ENCODE data around the gene NVL.

The NVL gene

DNA sequence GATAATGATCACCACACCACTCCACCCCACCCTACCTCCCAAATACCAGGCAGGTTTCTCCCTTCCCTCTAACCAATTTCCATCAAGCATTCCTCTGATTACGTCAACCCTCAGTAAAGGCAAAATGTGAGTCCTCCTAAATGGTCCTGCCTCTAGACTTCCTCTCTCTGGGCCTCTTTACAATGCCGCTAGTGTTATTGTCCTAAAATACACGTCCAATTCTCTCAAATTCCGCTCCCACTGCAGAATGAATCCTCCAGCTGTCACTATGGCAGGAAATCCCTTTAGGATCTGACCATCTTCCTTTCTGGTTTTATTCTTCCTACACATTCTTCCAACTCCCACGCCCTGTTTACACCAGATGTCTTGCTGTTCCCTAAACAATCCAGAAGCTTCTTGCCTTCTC is 78.2 kb downstream of the NVL start:
- Histone ChIP-seq H3K4me3 (ENCODE audit: low read depth in 1 of 5, low read length in 5 of 5) (no peak overlapping the region), H3K36me3 (ENCODE audit: control insufficient read depth in 5 of 5, insufficient read depth in 5 of 5, low read length in 5 of 5) (peaks cover 7 to 27% (median 21%) of the 10 kb centered on the region in 5 donors), H3K27ac (ENCODE audit: low read depth, low read length) (peak overlapping the region; percentile 47), H3K9me3 (ENCODE audit: control insufficient read depth in 5 of 5, low read length in 5 of 5) (no peaks in the 10 kb centered on the region), H3K9ac (ENCODE audit: low read length in 5 of 5) (no peak overlapping the region), H3K27me3 (ENCODE audit: control insufficient read depth in 5 of 5, insufficient read depth in 4 of 5, low read length in 5 of 5) (no peaks in the 10 kb centered on the region), H3K4me1 (ENCODE audit: control insufficient read depth in 5 of 5, insufficient read depth in 5 of 5, low read length in 5 of 5) (peaks cover 0 to 15% (median 9%) of the 10 kb centered on the region in 5 donors)

DNA sequence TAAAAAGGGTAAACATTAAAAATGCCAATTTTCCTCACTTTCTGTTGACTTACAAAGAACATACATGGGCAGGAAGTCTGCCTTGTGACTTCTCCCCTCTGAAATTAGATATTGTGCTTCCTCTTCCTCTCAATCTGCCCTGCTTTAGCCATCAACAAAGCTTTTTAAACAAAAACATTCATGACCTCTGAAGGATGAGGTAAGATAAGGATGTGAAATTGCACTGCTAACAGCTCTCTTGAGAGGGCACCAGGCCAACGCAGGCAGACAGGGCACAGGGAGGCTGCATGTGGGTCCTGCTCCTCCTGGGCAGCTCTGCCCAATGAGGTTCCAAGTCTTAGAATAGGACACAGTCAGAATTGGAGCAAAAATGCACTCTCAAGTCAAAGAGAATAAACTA is 84.8 kb downstream of the NVL start:
- Histone ChIP-seq H3K27ac (ENCODE audit: low read depth, low read length) (peak overlapping the region; percentile 43), H3K27me3 (ENCODE audit: control insufficient read depth in 5 of 5, insufficient read depth in 4 of 5, low read length in 5 of 5) (no peaks in the 10 kb centered on the region), H3K36me3 (ENCODE audit: control insufficient read depth in 5 of 5, insufficient read depth in 5 of 5, low read length in 5 of 5) (peaks cover 9 to 32% (median 21%) of the 10 kb centered on the region in 5 donors), H3K9me3 (ENCODE audit: control insufficient read depth in 5 of 5, low read length in 5 of 5) (no peaks in the 10 kb centered on the region), H3K4me1 (ENCODE audit: control insufficient read depth in 5 of 5, insufficient read depth in 5 of 5, low read length in 5 of 5) (peaks cover 0 to 20% (median 7%) of the 10 kb centered on the region in 5 donors), H3K4me3 (ENCODE audit: low read depth in 1 of 5, low read length in 5 of 5) (no peak overlapping the region), H3K9ac (ENCODE audit: low read length in 5 of 5) (no peak overlapping the region)

DNA sequence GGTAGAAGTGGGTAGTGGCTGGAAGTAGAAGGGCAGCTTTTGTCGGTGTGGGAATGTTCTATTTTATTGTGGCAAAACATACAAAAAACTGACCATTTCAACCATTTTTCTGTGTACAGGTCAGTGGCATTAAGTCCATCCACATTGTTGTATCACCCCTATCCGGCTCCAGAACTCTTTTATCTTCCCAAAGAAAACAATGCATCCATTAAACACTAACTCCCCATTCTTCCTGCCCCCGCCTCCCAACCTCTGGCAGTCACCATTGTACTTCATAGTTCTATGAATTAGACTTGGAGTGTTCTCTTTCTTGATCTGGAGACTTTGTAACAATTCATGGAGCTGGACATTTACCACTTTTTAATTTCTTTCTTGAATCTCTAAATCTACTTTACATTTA is 91.2 kb downstream of the NVL start:
- Histone ChIP-seq H3K27ac (ENCODE audit: low read depth, low read length) (no peak overlapping the region), H3K27me3 (ENCODE audit: control insufficient read depth in 5 of 5, insufficient read depth in 4 of 5, low read length in 5 of 5) (no peaks in the 10 kb centered on the region), H3K9ac (ENCODE audit: low read length in 5 of 5) (no peak overlapping the region), H3K4me1 (ENCODE audit: control insufficient read depth in 5 of 5, insufficient read depth in 5 of 5, low read length in 5 of 5) (peaks cover 0 to 12% (median 3%) of the 10 kb centered on the region in 5 donors), H3K9me3 (ENCODE audit: control insufficient read depth in 5 of 5, low read length in 5 of 5) (no peaks in the 10 kb centered on the region), H3K4me3 (ENCODE audit: low read depth in 1 of 5, low read length in 5 of 5) (no peak overlapping the region), H3K36me3 (ENCODE audit: control insufficient read depth in 5 of 5, insufficient read depth in 5 of 5, low read length in 5 of 5) (peaks cover 6 to 16% (median 10%) of the 10 kb centered on the region in 5 donors)

DNA sequence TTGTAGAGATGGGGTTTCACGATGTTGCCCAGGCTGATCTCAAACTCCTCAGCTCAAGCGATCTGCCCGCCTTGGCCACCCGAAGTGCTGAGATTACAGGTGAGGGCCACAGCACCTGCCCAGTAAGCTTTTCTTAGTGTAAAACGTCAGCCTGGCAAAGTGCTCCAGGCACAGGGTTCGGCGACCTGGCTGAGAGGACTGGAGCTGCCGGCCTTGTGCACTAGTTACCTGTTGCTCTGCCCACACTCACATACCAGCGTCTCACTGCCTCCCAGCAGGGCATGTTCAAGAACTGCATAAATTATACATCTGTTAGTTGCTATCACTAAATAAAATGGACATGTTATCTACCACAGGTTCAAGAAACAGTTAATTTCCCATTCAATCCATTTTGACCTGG is 91.8 kb downstream of the NVL start:
- Histone ChIP-seq H3K9me3 (ENCODE audit: control insufficient read depth in 5 of 5, low read length in 5 of 5) (no peaks in the 10 kb centered on the region), H3K27ac (ENCODE audit: low read depth, low read length) (no peak overlapping the region), H3K4me3 (ENCODE audit: low read depth in 1 of 5, low read length in 5 of 5) (no peak overlapping the region), H3K9ac (ENCODE audit: low read length in 5 of 5) (no peak overlapping the region), H3K27me3 (ENCODE audit: control insufficient read depth in 5 of 5, insufficient read depth in 4 of 5, low read length in 5 of 5) (no peaks in the 10 kb centered on the region), H3K36me3 (ENCODE audit: control insufficient read depth in 5 of 5, insufficient read depth in 5 of 5, low read length in 5 of 5) (peaks cover 6 to 16% (median 10%) of the 10 kb centered on the region in 5 donors), H3K4me1 (ENCODE audit: control insufficient read depth in 5 of 5, insufficient read depth in 5 of 5, low read length in 5 of 5) (peaks cover 0 to 12% (median 3%) of the 10 kb centered on the region in 5 donors)

DNA sequence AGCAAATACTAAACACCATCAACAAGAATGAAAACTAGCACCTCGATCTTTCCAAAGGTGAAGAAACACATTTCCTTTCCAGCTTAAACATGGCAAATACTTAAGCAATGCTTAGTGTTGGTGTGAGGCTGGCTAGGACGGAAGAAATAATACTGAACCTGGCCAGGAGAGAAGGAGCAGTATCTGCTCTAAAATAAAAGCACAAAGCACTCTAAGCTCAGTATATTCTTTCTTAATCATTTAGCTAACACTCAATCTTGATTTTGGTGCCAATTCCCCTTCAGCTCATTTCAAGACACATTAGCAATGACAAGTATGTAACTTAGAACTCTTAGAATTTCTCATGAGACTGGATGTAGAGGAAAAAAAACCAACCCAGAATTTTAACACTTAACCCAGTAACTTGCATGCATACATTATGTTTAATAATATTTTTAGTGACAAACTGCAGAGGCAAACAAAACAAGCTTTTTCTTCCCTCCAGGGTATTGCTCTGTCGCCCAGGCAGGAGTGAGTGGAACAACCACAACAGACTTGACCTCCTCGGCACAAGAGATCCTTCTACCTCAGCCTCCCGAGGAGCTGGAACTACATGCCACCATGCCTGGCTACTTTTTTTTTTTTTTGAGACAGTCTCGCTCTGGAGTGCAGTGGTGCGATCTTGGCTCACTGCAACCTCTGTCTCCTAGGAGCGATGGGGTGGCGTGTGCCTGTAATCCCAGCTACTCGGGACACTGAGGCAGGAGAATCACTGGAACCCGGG is 92.7 kb downstream of the NVL start:
- Histone ChIP-seq H3K4me3 (ENCODE audit: low read depth in 1 of 5, low read length in 5 of 5) (no peak overlapping the region), H3K27me3 (ENCODE audit: control insufficient read depth in 5 of 5, insufficient read depth in 4 of 5, low read length in 5 of 5) (no peaks in the 10 kb centered on the region), H3K4me1 (ENCODE audit: control insufficient read depth in 5 of 5, insufficient read depth in 5 of 5, low read length in 5 of 5) (peaks cover 0 to 12% (median 3%) of the 10 kb centered on the region in 5 donors), H3K27ac (ENCODE audit: low read depth, low read length) (peak overlapping the region; percentile 16), H3K9ac (ENCODE audit: low read length in 5 of 5) (no peak overlapping the region), H3K9me3 (ENCODE audit: control insufficient read depth in 5 of 5, low read length in 5 of 5) (no peaks in the 10 kb centered on the region), H3K36me3 (ENCODE audit: control insufficient read depth in 5 of 5, insufficient read depth in 5 of 5, low read length in 5 of 5) (peaks cover 6 to 21% (median 15%) of the 10 kb centered on the region in 5 donors)

DNA sequence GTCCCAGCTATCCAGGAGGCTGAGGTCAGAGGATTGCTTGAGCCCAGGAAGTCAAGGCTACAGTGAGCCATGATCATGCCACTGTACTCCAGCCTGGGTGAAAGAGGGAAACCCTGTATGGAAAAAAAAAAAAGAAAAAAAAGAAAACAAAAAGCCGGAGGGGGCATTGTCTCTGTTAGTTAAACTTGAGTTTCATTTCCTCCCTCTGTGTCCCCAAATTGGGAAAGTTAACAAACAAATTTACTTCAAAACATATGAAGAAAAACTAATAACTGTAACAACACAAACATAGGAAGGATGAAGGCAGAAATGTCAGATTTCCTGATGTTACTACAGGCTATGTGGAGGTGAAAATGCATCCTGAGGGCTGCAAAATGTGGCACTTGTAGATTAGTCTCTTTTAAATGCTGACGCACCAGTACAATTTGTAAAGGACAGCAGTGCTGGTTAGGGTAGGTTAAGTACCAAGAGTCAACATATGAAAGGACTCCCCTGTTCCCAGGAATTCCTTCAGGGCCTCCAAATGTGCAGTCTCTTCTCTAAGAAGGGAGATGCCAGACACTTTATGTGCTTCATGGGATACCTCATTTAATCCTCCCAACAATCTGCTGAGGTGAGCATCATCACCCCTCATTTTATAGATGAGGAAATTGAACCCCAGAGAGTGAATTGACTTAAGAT is 94.0 kb downstream of the NVL start:
- H3K27me3 ChIP-seq (ENCODE audit: control insufficient read depth in 5 of 5, insufficient read depth in 4 of 5, low read length in 5 of 5), result no peaks in the 10 kb centered on the region

DNA sequence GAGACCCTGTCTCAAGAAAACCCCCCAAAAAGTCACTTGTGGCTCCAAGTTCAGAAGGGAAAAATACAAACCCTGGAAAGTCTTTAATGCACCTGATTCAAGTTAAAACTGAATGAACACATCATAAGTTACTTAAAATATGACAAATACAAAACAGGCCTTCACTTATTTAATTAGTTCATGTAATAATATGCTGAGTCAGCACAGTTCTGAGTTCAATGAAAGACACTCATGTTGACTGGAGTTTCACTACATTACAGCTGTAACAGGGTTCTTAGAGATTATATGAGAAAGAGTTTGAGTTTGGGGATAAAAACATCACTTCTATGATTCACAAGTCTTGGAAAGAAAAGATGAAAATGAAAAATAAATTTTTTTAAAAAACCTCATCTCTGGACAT is 96.0 kb downstream of the NVL start:
- peaks cover 17 to 33% (median 22%) of the 10 kb centered on the region in 5 donors for H3K36me3 ChIP-seq (ENCODE audit: control insufficient read depth in 5 of 5, insufficient read depth in 5 of 5, low read length in 5 of 5)
- no peak overlapping the region for H3K9ac ChIP-seq (ENCODE audit: low read length in 5 of 5)
- no peaks in the 10 kb centered on the region for H3K27me3 ChIP-seq (ENCODE audit: control insufficient read depth in 5 of 5, insufficient read depth in 4 of 5, low read length in 5 of 5)
- H3K4me1 ChIP-seq (ENCODE audit: control insufficient read depth in 5 of 5, insufficient read depth in 5 of 5, low read length in 5 of 5), result peaks cover 0 to 12% (median 3%) of the 10 kb centered on the region in 5 donors
- no peak overlapping the region for H3K4me3 ChIP-seq (ENCODE audit: low read depth in 1 of 5, low read length in 5 of 5)
- H3K27ac ChIP-seq (ENCODE audit: low read depth, low read length), result no peak overlapping the region
- H3K9me3 ChIP-seq (ENCODE audit: control insufficient read depth in 5 of 5, low read length in 5 of 5), result no peaks in the 10 kb centered on the region

More for the DNA sequence above, 94.0 kb downstream of the NVL start:
- Histone ChIP-seq H3K9me3 (ENCODE audit: control insufficient read depth in 5 of 5, low read length in 5 of 5) (no peaks in the 10 kb centered on the region), H3K27ac (ENCODE audit: low read depth, low read length) (no peak overlapping the region), H3K9ac (ENCODE audit: low read length in 5 of 5) (no peak overlapping the region), H3K4me3 (ENCODE audit: low read depth in 1 of 5, low read length in 5 of 5) (no peak overlapping the region), H3K36me3 (ENCODE audit: control insufficient read depth in 5 of 5, insufficient read depth in 5 of 5, low read length in 5 of 5) (peaks cover 9 to 24% (median 19%) of the 10 kb centered on the region in 5 donors), H3K4me1 (ENCODE audit: control insufficient read depth in 5 of 5, insufficient read depth in 5 of 5, low read length in 5 of 5) (peaks cover 0 to 12% (median 3%) of the 10 kb centered on the region in 5 donors)

DNA sequence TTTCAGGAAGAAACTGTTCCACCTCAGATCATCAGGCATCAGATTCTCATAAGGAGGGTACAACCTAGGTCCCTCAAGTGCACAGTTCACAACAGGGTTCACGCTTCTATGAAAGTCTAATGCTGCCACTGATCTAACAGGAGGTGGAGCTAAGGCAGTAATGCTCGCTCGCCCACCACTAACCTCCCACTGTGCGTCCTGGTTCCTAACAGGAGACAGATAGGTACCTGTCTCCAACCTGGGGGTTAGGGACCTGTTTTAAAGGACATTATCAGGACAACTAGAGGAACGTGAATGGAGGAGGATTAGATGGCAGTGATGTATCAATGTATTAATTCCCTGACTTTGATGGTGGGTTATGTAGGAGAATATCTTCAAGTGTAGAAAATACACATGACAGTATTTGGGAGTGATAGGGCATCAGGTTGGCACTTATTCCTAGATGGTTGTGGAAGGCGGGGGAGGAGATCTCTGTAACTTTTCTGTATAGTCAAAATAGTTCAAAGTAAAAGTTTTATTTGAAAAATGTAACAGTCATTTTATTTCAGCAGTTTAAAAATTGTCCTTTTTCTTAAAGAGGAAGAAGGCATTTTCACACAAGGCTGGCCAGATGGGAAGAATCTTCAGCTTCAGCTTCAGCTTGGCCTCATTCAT is 103.0 kb downstream of the NVL start:
- H3K4me3 ChIP-seq (ENCODE audit: low read depth in 1 of 5, low read length in 5 of 5), result no peak overlapping the region
- no peak overlapping the region for H3K9ac ChIP-seq (ENCODE audit: low read length in 5 of 5)
- H3K27ac ChIP-seq (ENCODE audit: low read depth, low read length), result no peak overlapping the region
- no peaks in the 10 kb centered on the region for H3K4me1 ChIP-seq (ENCODE audit: control insufficient read depth in 5 of 5, insufficient read depth in 5 of 5, low read length in 5 of 5)
- peaks cover 12 to 39% (median 30%) of the 10 kb centered on the region in 5 donors for H3K36me3 ChIP-seq (ENCODE audit: control insufficient read depth in 5 of 5, insufficient read depth in 5 of 5, low read length in 5 of 5)
- H3K27me3 ChIP-seq (ENCODE audit: control insufficient read depth in 5 of 5, insufficient read depth in 4 of 5, low read length in 5 of 5), result no peaks in the 10 kb centered on the region
- no peaks in the 10 kb centered on the region for H3K9me3 ChIP-seq (ENCODE audit: control insufficient read depth in 5 of 5, low read length in 5 of 5)

DNA sequence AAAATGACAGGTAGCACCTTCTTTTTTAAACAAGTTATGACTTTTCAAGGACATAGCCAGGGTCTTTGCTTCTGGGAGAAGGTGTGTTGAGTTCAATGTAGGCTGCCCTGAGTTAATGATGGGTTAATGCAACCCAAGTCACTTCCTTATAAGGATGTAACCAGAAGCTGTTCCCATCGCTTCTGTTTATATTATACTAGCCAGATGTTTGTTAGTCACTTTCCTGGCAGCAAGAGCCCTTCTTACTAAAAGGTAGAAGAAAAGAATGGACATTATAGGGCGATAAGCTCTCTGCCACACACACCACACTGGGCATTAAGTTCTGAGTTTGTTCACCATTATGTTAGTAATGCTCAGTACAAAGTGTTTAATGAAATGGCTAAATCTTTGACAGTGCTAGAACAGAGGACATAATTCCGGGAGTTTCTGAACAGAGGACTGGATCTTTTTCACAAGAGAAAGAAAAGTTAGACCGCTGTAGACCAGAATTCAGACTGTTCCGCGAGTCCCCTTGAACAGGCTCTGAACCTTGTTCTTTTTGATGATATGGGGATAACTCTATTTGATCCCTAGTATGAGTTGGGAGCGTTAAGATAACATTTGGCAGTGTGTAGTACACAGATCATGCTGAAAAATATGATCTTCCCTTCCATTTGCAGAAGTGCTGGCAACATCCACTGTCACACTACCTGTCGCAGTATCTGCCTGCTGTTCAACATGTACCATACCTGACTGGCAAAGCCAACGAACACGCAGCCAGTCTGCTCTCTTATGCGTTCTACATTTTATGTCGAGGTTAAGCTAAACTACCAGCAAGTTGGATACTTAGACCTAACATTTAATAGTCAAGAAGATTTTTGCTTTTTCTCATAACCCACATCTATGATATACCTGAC is 105.9 kb downstream of the NVL start:
- H3K36me3 ChIP-seq (ENCODE audit: control insufficient read depth in 5 of 5, insufficient read depth in 5 of 5, low read length in 5 of 5), result peaks cover 7 to 24% (median 19%) of the 10 kb centered on the region in 5 donors
- peaks cover 0 to 8% (median 0%) of the 10 kb centered on the region in 5 donors for H3K4me1 ChIP-seq (ENCODE audit: control insufficient read depth in 5 of 5, insufficient read depth in 5 of 5, low read length in 5 of 5)
- no peak overlapping the region for H3K27ac ChIP-seq (ENCODE audit: low read depth, low read length)
- no peak overlapping the region for H3K4me3 ChIP-seq (ENCODE audit: low read depth in 1 of 5, low read length in 5 of 5)
- H3K9me3 ChIP-seq (ENCODE audit: control insufficient read depth in 5 of 5, low read length in 5 of 5), result no peaks in the 10 kb centered on the region
- no peaks in the 10 kb centered on the region for H3K27me3 ChIP-seq (ENCODE audit: control insufficient read depth in 5 of 5, insufficient read depth in 4 of 5, low read length in 5 of 5)
- H3K9ac ChIP-seq (ENCODE audit: low read length in 5 of 5), result no peak overlapping the region
